K562 (cell line): ENCODE measurements around the gene ITPR1. TPM values are rescaled to one million over a fixed set of nuclear protein-coding genes. Genes with fewer than 3 reads are reported as not detected.

Source experiments
- ATF4 ChIP-seq: fragments of 450-650 bp; formaldehyde crosslinking; IDR thresholded peaks from 2 replicates; pipeline ENCODE4 v1.4.0; 2022; ENCODE audit warnings: mild to moderate bottlenecking, moderate library complexity
- ETV5 ChIP-seq: sonication (generic); formaldehyde crosslinking; IDR thresholded peaks from 2 replicates; pipeline ENCODE4 v1.4.0; 2020; ENCODE audit warnings: low read depth, mild to moderate bottlenecking, missing genetic modification reagents
- GTF2A2 ChIP-seq: IDR thresholded peaks from 2 replicates; pipeline ENCODE4 v1.6.1; 2016; ENCODE audit warnings: mild to moderate bottlenecking, missing genetic modification characterization, missing compliant biosample characterization
- ILK ChIP-seq: fragments of 450-650 bp; IDR thresholded peaks from 2 replicates; pipeline ENCODE4 v1.6.1; 2016; ENCODE audit warnings: missing genetic modification characterization, low read depth, mild to moderate bottlenecking, missing compliant biosample characterization, moderate library complexity, borderline replicate concordance
- KDM5B ChIP-seq: fragments of 200-600 bp; sonication (generic); IDR thresholded peaks from 2 replicates; pipeline ENCODE4 v1.6.1; 2012; ENCODE audit warnings: low read depth, mild to moderate bottlenecking, moderate library complexity, low read length, control low read depth, inconsistent platforms; ENCODE audit not compliant: insufficient replicate concordance
- NONO ChIP-seq, 2 experiments: fragments of 200-400 bp in 1 of 2; fragments of 450-650 bp in 1 of 2; formaldehyde crosslinking in 1 of 2; IDR thresholded peaks; 2 replicates each; pipeline ENCODE4 v1.6.1; 2017; ENCODE audit warnings: low read depth in 2 of 2, mild to moderate bottlenecking in 2 of 2, moderate library complexity in 2 of 2, low read length in 1 of 2
- PCBP2 ChIP-seq: fragments of 200-400 bp; formaldehyde crosslinking; IDR thresholded peaks from 2 replicates; pipeline ENCODE4 v1.6.1; 2018; ENCODE audit warnings: low read length, low read depth, mild to moderate bottlenecking, moderate library complexity; ENCODE audit not compliant: poor library complexity, severe bottlenecking
- POLR2G ChIP-seq: fragments of 200-400 bp; formaldehyde crosslinking; IDR thresholded peaks from 2 replicates; pipeline ENCODE4 v1.6.1; 2017; ENCODE audit warnings: low read depth, mild to moderate bottlenecking, antibody characterized with exemption, low read length, moderate library complexity
- POLR2H ChIP-seq: IDR thresholded peaks from 2 replicates; pipeline ENCODE4 v1.6.1; 2016; ENCODE audit warnings: missing genetic modification characterization, low read depth, mild to moderate bottlenecking, control low read depth, missing compliant biosample characterization, moderate library complexity
- PTRF ChIP-seq: fragments of 450-650 bp; IDR thresholded peaks from 2 replicates; pipeline ENCODE4 v1.6.1; 2016; ENCODE audit warnings: mild to moderate bottlenecking, missing genetic modification characterization, missing compliant biosample characterization
- RBM17 ChIP-seq: fragments of 200-400 bp; formaldehyde crosslinking; IDR thresholded peaks from 2 replicates; pipeline ENCODE4 v1.6.1; 2017; ENCODE audit warnings: low read depth, mild to moderate bottlenecking, low read length, borderline replicate concordance
- ZKSCAN8 ChIP-seq: fragments of 200-800 bp; sonication (Bioruptor generic); IDR thresholded peaks from 2 replicates; pipeline ENCODE4 v1.6.1; 2016; ENCODE audit warnings: missing genetic modification characterization, missing compliant biosample characterization
- ZNF212 ChIP-seq: fragments of 450-650 bp; formaldehyde crosslinking; IDR thresholded peaks from 2 replicates; pipeline ENCODE4 v1.4.0; 2020; ENCODE audit warnings: mild to moderate bottlenecking
- ZNF347 ChIP-seq: fragments of 450-650 bp; formaldehyde crosslinking; IDR thresholded peaks from 2 replicates; pipeline ENCODE4 v1.4.0; 2020; ENCODE audit warnings: low read depth, mild to moderate bottlenecking, moderate library complexity
- ZNF766 ChIP-seq: fragments of 200-800 bp; sonication (Bioruptor generic); conservative IDR thresholded peaks from 2 replicates; pipeline ENCODE4 v1.6.1; 2016; ENCODE audit warnings: missing genetic modification characterization, missing compliant biosample characterization
- ZNF778 ChIP-seq: fragments of 450-650 bp; formaldehyde crosslinking; IDR thresholded peaks from 2 replicates; pipeline ENCODE4 v1.4.0; 2020; ENCODE audit warnings: mild to moderate bottlenecking, moderate library complexity
- polyA plus RNA-seq, 8 experiments: library from polyadenylated mRNA; depleted of rRNA in 4 of 8; stranded (reverse) in 5 of 8; unstranded in 3 of 8; fragments of >200 nt; fragmentation: Nextera tagmentation in 2 of 8; fragmentation: Illumina TruSeq in 1 of 8; extraction: Ambion mirVana in 2 of 8; extraction: Trizol in 1 of 8; gene quantifications; 2 replicates each; pipeline versions ENCODE4 v1.2.1 to v1.2.3, GENCODE V29; 2011 to 2014; ENCODE audit warnings: inconsistent platforms in 1 of 8, missing spikeins in 1 of 8
- total RNA-seq, 7 experiments: library from RNA; depleted of rRNA in 6 of 7; stranded (reverse); fragments of >200 nt in 6 of 7; fragmentation: Illumina TruSeq in 2 of 7; extraction: Trizol in 2 of 7; gene quantifications; 2 replicates each; pipeline versions ENCODE4 v1.2.1 to v1.2.3, GENCODE V29; 2011 to 2021; ENCODE audit warnings: low replicate concordance in 1 of 7
- TF ChIP-seq, protein P1 (sequence below): sonication (generic); formaldehyde crosslinking; IDR thresholded peaks from 2 replicates; pipeline ENCODE4 v1.8.0; 2022; ENCODE audit warnings: mild to moderate bottlenecking, missing genetic modification reagents
- TF ChIP-seq, protein P2 (sequence below): fragments of 250-450 bp; sonication (Bioruptor Pico); IDR thresholded peaks from 2 replicates; pipeline ENCODE4 v1.4.0; 2020; ENCODE audit warnings: mild to moderate bottlenecking, moderate library complexity, borderline replicate concordance
- TF ChIP-seq, protein P3 (sequence below): fragments of 450-650 bp; formaldehyde crosslinking; IDR thresholded peaks from 2 replicates; pipeline ENCODE4 v1.4.0; 2020; ENCODE audit warnings: mild to moderate bottlenecking, moderate library complexity

Gene ITPR1
- total and polyA plus RNA-seq, 9 of the 15 experiments (the other 6 are each of a cell fraction or from before 2014, with no cell fraction given): 22.4 to 40.0 (median 27.4) TPM

DNA sequence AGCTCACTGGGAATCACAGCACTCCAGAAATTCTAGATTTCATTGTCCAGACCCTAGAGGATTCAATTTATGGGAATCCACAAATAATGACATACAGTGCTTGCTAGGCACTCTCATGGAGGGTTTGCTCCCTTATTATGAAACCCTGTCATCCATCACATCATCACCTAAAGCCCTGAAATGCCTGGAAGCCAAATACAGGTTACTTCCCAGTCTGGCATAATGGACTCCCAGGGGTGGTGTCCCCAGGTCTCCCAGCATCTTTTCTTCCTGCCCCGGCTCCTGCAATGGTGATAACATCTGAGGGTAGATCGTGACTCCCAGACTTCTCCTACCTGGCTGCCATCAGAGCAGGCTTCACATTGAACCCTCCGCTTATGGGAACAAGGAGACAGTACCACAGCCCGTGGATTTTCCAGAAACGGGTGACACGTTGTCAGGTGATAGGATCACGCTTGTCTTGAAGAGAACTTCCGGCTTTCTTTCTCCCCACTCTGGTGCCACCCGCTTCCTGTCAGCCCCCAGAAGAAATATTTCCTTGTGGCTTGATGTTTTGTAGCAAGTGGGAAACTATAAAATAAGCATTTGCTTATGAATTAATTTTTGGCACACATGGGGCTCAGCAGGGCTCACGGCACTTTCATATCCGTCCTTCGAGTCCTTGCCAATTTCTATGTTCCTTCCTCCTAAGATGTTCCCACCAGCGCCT, 247.4 kb downstream of the ITPR1 start (continued):
- TF ChIP-seq ATF4 (peak; percentile 28; the same call in 1 of the 2 replicates), ETV5 (CRISPR knock-in tag) (no peak; the same call in 1 of the 2 replicates), POLR2H (tag) (no peak), ZNF212 (CRISPR knock-in tag) (0 out of 2 replicates have a peak, but pooled peaks have one; percentile 11), ILK (tag) (no peak), POLR2G (no peak), ZNF347 (no peak), PCBP2 (no peak), PTRF (tag) (peak; percentile 33; the same call in 1 of the 2 replicates), KDM5B (peak; percentile 19), NONO (IDR thresholded peaks at IDR 0.05; ENCODE audit: low read depth in 2 of 2, low read length in 1 of 2) (no peak), GTF2A2 (tag) (0 out of 2 replicates have a peak, but pooled peaks have one; percentile 35), ZKSCAN8 (CRISPR knock-in tag) (0 out of 2 replicates have a peak, but pooled peaks have one; percentile 9), ZNF766 (peak; percentile 34; the same call in 1 of the 2 replicates), RBM17 (no peak), ZNF778 (CRISPR knock-in tag) (no peak)
- TF ChIP-seq, protein P1, sequence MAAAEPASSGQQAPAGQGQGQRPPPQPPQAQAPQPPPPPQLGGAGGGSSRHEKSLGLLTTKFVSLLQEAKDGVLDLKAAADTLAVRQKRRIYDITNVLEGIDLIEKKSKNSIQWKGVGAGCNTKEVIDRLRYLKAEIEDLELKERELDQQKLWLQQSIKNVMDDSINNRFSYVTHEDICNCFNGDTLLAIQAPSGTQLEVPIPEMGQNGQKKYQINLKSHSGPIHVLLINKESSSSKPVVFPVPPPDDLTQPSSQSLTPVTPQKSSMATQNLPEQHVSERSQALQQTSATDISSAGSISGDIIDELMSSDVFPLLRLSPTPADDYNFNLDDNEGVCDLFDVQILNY (CRISPR knock-in tag): no peak
- TF ChIP-seq, protein P2, sequence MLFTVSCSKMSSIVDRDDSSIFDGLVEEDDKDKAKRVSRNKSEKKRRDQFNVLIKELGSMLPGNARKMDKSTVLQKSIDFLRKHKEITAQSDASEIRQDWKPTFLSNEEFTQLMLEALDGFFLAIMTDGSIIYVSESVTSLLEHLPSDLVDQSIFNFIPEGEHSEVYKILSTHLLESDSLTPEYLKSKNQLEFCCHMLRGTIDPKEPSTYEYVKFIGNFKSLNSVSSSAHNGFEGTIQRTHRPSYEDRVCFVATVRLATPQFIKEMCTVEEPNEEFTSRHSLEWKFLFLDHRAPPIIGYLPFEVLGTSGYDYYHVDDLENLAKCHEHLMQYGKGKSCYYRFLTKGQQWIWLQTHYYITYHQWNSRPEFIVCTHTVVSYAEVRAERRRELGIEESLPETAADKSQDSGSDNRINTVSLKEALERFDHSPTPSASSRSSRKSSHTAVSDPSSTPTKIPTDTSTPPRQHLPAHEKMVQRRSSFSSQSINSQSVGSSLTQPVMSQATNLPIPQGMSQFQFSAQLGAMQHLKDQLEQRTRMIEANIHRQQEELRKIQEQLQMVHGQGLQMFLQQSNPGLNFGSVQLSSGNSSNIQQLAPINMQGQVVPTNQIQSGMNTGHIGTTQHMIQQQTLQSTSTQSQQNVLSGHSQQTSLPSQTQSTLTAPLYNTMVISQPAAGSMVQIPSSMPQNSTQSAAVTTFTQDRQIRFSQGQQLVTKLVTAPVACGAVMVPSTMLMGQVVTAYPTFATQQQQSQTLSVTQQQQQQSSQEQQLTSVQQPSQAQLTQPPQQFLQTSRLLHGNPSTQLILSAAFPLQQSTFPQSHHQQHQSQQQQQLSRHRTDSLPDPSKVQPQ (CRISPR knock-in tag): no peak
- TF ChIP-seq, protein P3, sequence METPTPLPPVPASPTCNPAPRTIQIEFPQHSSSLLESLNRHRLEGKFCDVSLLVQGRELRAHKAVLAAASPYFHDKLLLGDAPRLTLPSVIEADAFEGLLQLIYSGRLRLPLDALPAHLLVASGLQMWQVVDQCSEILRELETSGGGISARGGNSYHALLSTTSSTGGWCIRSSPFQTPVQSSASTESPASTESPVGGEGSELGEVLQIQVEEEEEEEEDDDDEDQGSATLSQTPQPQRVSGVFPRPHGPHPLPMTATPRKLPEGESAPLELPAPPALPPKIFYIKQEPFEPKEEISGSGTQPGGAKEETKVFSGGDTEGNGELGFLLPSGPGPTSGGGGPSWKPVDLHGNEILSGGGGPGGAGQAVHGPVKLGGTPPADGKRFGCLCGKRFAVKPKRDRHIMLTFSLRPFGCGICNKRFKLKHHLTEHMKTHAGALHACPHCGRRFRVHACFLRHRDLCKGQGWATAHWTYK (CRISPR knock-in tag): no peak
